GM12872 (cell line): ENCODE data around the gene ELL3.

Source experiments
- CTCF ChIP-seq: IDR thresholded peaks from 3 replicates; pipeline ENCODE4 v1.5.1; 2011; ENCODE audit warnings: low read depth, mild to moderate bottlenecking, low read length, moderate library complexity; ENCODE audit not compliant: insufficient read depth

The ELL3 gene

GRCh38 chr15:43751885-43752284 is 24.9 kb downstream of the ELL3 start:
- TF ChIP-seq CTCF = no peak

- TF ChIP-seq CTCF = no peak
Observed at GRCh38 chr15:43749690-43750345, 26.9 kb downstream of the ELL3 start.

GRCh38 chr15:43748376-43748775 is 28.4 kb downstream of the ELL3 start:
- no peak for TF ChIP-seq CTCF

GRCh38 chr15:43746245-43746902 is 30.4 kb downstream of the ELL3 start, which contains the start of gene PDIA3:
PDIA3 (plus strand) TSS chr15:43746438; CDS start chr15:43746540, 102 bp downstream.
- peak; percentile 10; the same call in 1 of the 3 replicates for TF ChIP-seq CTCF

- no peak for TF ChIP-seq CTCF
Observed at GRCh38 chr15:43735416-43735815, 41.4 kb downstream of the ELL3 start.

GRCh38 chr15:43723151-43723550 is 53.6 kb downstream of the ELL3 start:
- TF ChIP-seq CTCF = no peak
